Activated CD8-positive, alpha-beta T cell treated with anti-CD3 and anti-CD28 coated beads, Interleukin-2, amount 10 ng/mL, durations not matched to agents 7 days and 5 days (primary cell): Measurements from ENCODE around the gene MTG2. TPM values are rescaled to one million over a fixed set of nuclear protein-coding genes. Genes with fewer than 3 reads are reported as not detected.

ENCODE experiments used
- ATAC-seq: fragments of 150-1000 bp; cut with Tn5 transposase; one replicate; pipeline ENCODE4 v1.10.0; 2021; ENCODE audit warnings: moderate library complexity
- CTCF ChIA-PET: fragments of 350-600 bp; sonication (Branson Sonifier 250); formaldehyde crosslinking; loops from one replicate; lab custom pipeline; 2021; ENCODE audit warnings: antibody characterized with exemption; lab: Charles Lee
- POLR2A ChIA-PET: fragments of 350-600 bp; sonication (Branson Sonifier 250); formaldehyde crosslinking; loops from one replicate; lab custom pipeline; 2021; ENCODE audit warnings: antibody characterized with exemption; lab: Charles Lee
- DNase-seq: peaks from one replicate; pipeline ENCODE4 v3.0.0-alpha.2; 2020
- H3K27ac Mint-ChIP-seq: one replicate; pipeline ENCODE4 v1.8.0; 2021; ENCODE audit warnings: mild to moderate bottlenecking, mixed read lengths
- H3K27me3 Mint-ChIP-seq: one replicate; pipeline ENCODE4 v1.8.0; 2021; ENCODE audit warnings: low read depth, mixed read lengths
- H3K36me3 Mint-ChIP-seq: one replicate; pipeline ENCODE4 v1.8.0; 2021; ENCODE audit warnings: low read depth, mixed read lengths
- H3K4me1 Mint-ChIP-seq: one replicate; pipeline ENCODE4 v1.8.0; 2021; ENCODE audit warnings: low read depth, mixed read lengths
- H3K4me3 Mint-ChIP-seq: one replicate; pipeline ENCODE4 v1.8.0; 2021; ENCODE audit warnings: mild to moderate bottlenecking, mixed read lengths
- H3K9me3 Mint-ChIP-seq: one replicate; pipeline ENCODE4 v1.8.0; 2022; ENCODE audit warnings: mixed read lengths; ENCODE audit not compliant: insufficient read depth
- total RNA-seq, 2 experiments: library from RNA; stranded (reverse); gene quantifications; one replicate each; pipeline ENCODE4 v1.2.3, GENCODE V29; 2021

Gene MTG2
- total RNA-seq, 2 experiments from 2014 or later = 31.7 to 34.4 TPM

- Mint-ChIP-seq H3K4me3 (no peak overlapping the region), H3K9me3 (no peaks in the 10 kb centered on the region), H3K36me3 (peaks cover 32% of the 10 kb centered on the region), H3K27me3 (no peaks in the 10 kb centered on the region), H3K27ac (no peak overlapping the region), H3K4me1 (no peaks in the 10 kb centered on the region)
- ChIA-PET POLR2A (no interaction called here), CTCF (no interaction called here)
- ATAC-seq (no peak), DNase-seq (no peak)
These were observed 19.2 kb downstream of the MTG2 start for GRCh38 chr20:62202083-62202395.

GRCh38 chr20:62202676-62203377, 20.0 kb downstream of the MTG2 start:
- CTCF ChIA-PET = no interaction called here
- POLR2A ChIA-PET = no interaction called here
- DNase-seq = no peak
- Mint-ChIP-seq H3K4me3 (no peak overlapping the region), H3K4me1 (no peaks in the 10 kb centered on the region), H3K27me3 (no peaks in the 10 kb centered on the region), H3K9me3 (no peaks in the 10 kb centered on the region), H3K27ac (no peak overlapping the region), H3K36me3 (peaks cover 32% of the 10 kb centered on the region)
- no peak for ATAC-seq

- Mint-ChIP-seq H3K4me3 (no peak overlapping the region), H3K36me3 (peaks cover 29% of the 10 kb centered on the region), H3K27ac (no peak overlapping the region), H3K27me3 (no peaks in the 10 kb centered on the region), H3K9me3 (no peaks in the 10 kb centered on the region), H3K4me1 (no peaks in the 10 kb centered on the region)
- POLR2A ChIA-PET = no interaction called here
- no peak for DNase-seq
- CTCF ChIA-PET = no interaction called here
- ATAC-seq = no peak
These were observed 20.7 kb downstream of the MTG2 start for GRCh38 chr20:62203378-62204030.

- POLR2A ChIA-PET = no interaction called here
- Mint-ChIP-seq H3K4me1 (no peaks in the 10 kb centered on the region), H3K27me3 (no peaks in the 10 kb centered on the region), H3K36me3 (peaks cover 10% of the 10 kb centered on the region), H3K27ac (no peak overlapping the region), H3K4me3 (no peak overlapping the region), H3K9me3 (no peaks in the 10 kb centered on the region)
- ATAC-seq (no peak), DNase-seq (no peak)
- CTCF ChIA-PET = no interaction called here
These were observed 23.0 kb downstream of the MTG2 start for GRCh38 chr20:62205618-62206387.

GRCh38 chr20:62206388-62206775, 23.6 kb downstream of the MTG2 start:
- Mint-ChIP-seq H3K4me1 (no peaks in the 10 kb centered on the region), H3K9me3 (no peaks in the 10 kb centered on the region), H3K36me3 (peaks cover 8% of the 10 kb centered on the region), H3K27ac (no peak overlapping the region), H3K4me3 (no peak overlapping the region), H3K27me3 (no peaks in the 10 kb centered on the region)
- POLR2A ChIA-PET = no interaction called here
- CTCF ChIA-PET = interaction anchor here (0.6 kb wide), 1 partner anchor 289 kb away, joined by 3 read pairs; no protein-coding TSS in a partner anchor
- DNase-seq (no peak), ATAC-seq (no peak)

GRCh38 chr20:62208061-62208794, 25.4 kb downstream of the MTG2 start:
- Mint-ChIP-seq H3K27ac (no peak overlapping the region), H3K4me1 (no peaks in the 10 kb centered on the region), H3K27me3 (no peaks in the 10 kb centered on the region), H3K36me3 (peaks cover 3% of the 10 kb centered on the region), H3K4me3 (no peak overlapping the region), H3K9me3 (no peaks in the 10 kb centered on the region)
- ATAC-seq (no peak), DNase-seq (no peak)
- ChIA-PET POLR2A (no interaction called here), CTCF (no interaction called here)

GRCh38 chr20:62208795-62209755, 26.2 kb downstream of the MTG2 start:
- no peaks in the 10 kb centered on the region for H3K9me3 Mint-ChIP-seq
- H3K4me3 Mint-ChIP-seq = no peak overlapping the region
- no peak for ATAC-seq
- POLR2A ChIA-PET = no interaction called here
- no peak overlapping the region for H3K27ac Mint-ChIP-seq
- no peaks in the 10 kb centered on the region for H3K27me3 Mint-ChIP-seq
- no peak for DNase-seq
- CTCF ChIA-PET = no interaction called here
- no peaks in the 10 kb centered on the region for H3K4me1 Mint-ChIP-seq
- H3K36me3 Mint-ChIP-seq = no peaks in the 10 kb centered on the region

GRCh38 chr20:62209850-62210495, 27.1 kb downstream of the MTG2 start:
- no peaks in the 10 kb centered on the region for H3K4me1 Mint-ChIP-seq
- DNase-seq = no peak
- H3K27ac Mint-ChIP-seq = no peak overlapping the region
- ATAC-seq = no peak
- no peaks in the 10 kb centered on the region for H3K27me3 Mint-ChIP-seq
- ChIA-PET POLR2A (no interaction called here), CTCF (no interaction called here)
- H3K36me3 Mint-ChIP-seq = no peaks in the 10 kb centered on the region
- H3K9me3 Mint-ChIP-seq = no peaks in the 10 kb centered on the region
- no peak overlapping the region for H3K4me3 Mint-ChIP-seq

- Mint-ChIP-seq H3K4me3 (no peak overlapping the region), H3K9me3 (no peaks in the 10 kb centered on the region), H3K27me3 (no peaks in the 10 kb centered on the region), H3K36me3 (no peaks in the 10 kb centered on the region), H3K4me1 (no peaks in the 10 kb centered on the region), H3K27ac (no peak overlapping the region)
- ChIA-PET CTCF (no interaction called here), POLR2A (no interaction called here)
- DNase-seq = no peak
- no peak for ATAC-seq
These were observed 27.6 kb downstream of the MTG2 start for GRCh38 chr20:62210496-62210855.

GRCh38 chr20:62211216-62211615, 28.4 kb downstream of the MTG2 start:
- H3K4me1 Mint-ChIP-seq = no peaks in the 10 kb centered on the region
- ChIA-PET POLR2A (no interaction called here), CTCF (no interaction called here)
- H3K36me3 Mint-ChIP-seq = no peaks in the 10 kb centered on the region
- no peaks in the 10 kb centered on the region for H3K27me3 Mint-ChIP-seq
- ATAC-seq (no peak), DNase-seq (no peak)
- H3K27ac Mint-ChIP-seq = no peak overlapping the region
- no peak overlapping the region for H3K4me3 Mint-ChIP-seq
- no peaks in the 10 kb centered on the region for H3K9me3 Mint-ChIP-seq

GRCh38 chr20:62211769-62212288, 29.0 kb downstream of the MTG2 start:
- DNase-seq = no peak
- Mint-ChIP-seq H3K36me3 (no peaks in the 10 kb centered on the region), H3K4me1 (no peaks in the 10 kb centered on the region), H3K27ac (no peak overlapping the region), H3K27me3 (no peaks in the 10 kb centered on the region), H3K9me3 (no peaks in the 10 kb centered on the region), H3K4me3 (no peak overlapping the region)
- ATAC-seq = no peak
- POLR2A ChIA-PET = no interaction called here
- CTCF ChIA-PET = no interaction called here
